ENCODE measurements around the gene ARHGEF16. TPM values are rescaled to one million over a fixed set of nuclear protein-coding genes. Genes with fewer than 3 reads are reported as not detected.

ARHGEF16 gene
- total RNA-seq, 1 donor from 2014 or later = not detected

GRCh38 chr1:3456964-3457909, 2.8 kb downstream of the ARHGEF16 start:
- CTCF ChIA-PET = no interaction called here
- no peak overlapping the region for H3K27ac Mint-ChIP-seq
- intact Hi-C loops (cut with micrococcal nuclease) = no loop called here

GRCh38 chr1:3457910-3458883, 3.7 kb downstream of the ARHGEF16 start:
- H3K36me3 Mint-ChIP-seq (ENCODE audit: low read depth) = no peaks in the 10 kb centered on the region
- no peaks in the 10 kb centered on the region for H3K27me3 Mint-ChIP-seq
- no peak overlapping the region for H3K27ac Mint-ChIP-seq
- CTCF ChIA-PET = no interaction called here
- no peaks in the 10 kb centered on the region for H3K9me3 Mint-ChIP-seq
- no peak overlapping the region for H3K4me3 Mint-ChIP-seq
- DNase-seq (no peak), ATAC-seq (ENCODE audit: low read depth) (no peak)
- intact Hi-C loops (cut with micrococcal nuclease) = no loop called here
- POLR2A ChIA-PET = no interaction called here
- TF ChIP-seq, protein P1, sequence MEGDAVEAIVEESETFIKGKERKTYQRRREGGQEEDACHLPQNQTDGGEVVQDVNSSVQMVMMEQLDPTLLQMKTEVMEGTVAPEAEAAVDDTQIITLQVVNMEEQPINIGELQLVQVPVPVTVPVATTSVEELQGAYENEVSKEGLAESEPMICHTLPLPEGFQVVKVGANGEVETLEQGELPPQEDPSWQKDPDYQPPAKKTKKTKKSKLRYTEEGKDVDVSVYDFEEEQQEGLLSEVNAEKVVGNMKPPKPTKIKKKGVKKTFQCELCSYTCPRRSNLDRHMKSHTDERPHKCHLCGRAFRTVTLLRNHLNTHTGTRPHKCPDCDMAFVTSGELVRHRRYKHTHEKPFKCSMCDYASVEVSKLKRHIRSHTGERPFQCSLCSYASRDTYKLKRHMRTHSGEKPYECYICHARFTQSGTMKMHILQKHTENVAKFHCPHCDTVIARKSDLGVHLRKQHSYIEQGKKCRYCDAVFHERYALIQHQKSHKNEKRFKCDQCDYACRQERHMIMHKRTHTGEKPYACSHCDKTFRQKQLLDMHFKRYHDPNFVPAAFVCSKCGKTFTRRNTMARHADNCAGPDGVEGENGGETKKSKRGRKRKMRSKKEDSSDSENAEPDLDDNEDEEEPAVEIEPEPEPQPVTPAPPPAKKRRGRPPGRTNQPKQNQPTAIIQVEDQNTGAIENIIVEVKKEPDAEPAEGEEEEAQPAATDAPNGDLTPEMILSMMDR (IDR thresholded peaks at IDR 0.05) = no peak
- H3K4me1 Mint-ChIP-seq = peaks cover 1% of the 10 kb centered on the region

More at GRCh38 chr1:3456964-3457909, 2.8 kb downstream of the ARHGEF16 start:
- POLR2A ChIA-PET = no interaction called here
- H3K9me3 Mint-ChIP-seq = no peaks in the 10 kb centered on the region
- no peak for ATAC-seq (ENCODE audit: low read depth)
- TF ChIP-seq, protein P1 (IDR thresholded peaks at IDR 0.05) = no peak
- H3K4me1 Mint-ChIP-seq = peaks cover 2% of the 10 kb centered on the region
- H3K36me3 Mint-ChIP-seq (ENCODE audit: low read depth) = no peaks in the 10 kb centered on the region
- H3K27me3 Mint-ChIP-seq = no peaks in the 10 kb centered on the region
- H3K4me3 Mint-ChIP-seq = no peak overlapping the region
- DNase-seq = no peak

DNA sequence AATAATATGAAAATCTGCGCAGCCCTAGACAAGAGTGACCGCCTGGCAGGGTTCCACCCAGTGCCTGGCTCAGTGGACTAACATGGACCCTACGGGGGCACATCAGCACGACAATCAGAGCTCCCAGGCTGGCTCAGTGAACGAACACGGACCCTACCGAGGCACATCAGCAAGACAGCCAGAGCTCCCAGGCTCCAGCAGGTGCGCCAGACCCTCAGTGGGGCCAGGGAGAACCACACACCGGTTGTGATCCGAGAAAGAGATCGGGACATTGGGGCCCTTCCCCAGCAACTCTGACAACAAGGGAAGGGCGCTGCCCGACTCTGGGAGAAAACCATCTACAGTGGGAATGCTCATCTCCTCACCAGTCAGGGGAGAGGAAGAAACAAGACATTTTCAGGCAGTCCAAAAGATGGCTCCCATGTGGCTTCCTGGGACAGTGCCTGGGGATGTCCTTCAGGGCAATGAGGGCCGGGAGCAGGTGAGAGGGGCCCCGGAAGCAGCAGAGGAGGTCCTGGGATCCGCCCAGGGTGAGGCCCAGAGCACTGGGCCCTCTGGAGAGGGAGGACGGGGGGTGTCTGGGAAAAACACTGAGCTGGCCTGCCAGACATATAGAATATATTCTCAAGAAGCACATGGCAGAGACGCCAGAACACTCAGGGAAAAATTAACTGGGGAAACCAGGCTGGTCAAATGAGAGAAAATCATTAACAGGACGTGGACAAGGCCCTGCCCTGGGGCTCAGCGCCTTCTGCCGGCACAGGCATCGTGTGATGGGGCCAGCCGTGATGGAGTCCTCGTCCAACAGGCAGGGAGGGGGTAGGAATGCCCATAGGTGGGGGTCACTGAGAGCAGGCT, 4.8 kb downstream of the ARHGEF16 start:
- TF ChIP-seq, protein P1 (IDR thresholded peaks at IDR 0.05) = no peak
- no peak overlapping the region for H3K27ac Mint-ChIP-seq
- H3K4me1 Mint-ChIP-seq = no peaks in the 10 kb centered on the region
- ATAC-seq (ENCODE audit: low read depth) = no peak
- POLR2A ChIA-PET = no interaction called here
- intact Hi-C loops (cut with micrococcal nuclease) = no loop called here
- H3K9me3 Mint-ChIP-seq = no peaks in the 10 kb centered on the region
- CTCF ChIA-PET = no interaction called here
- H3K36me3 Mint-ChIP-seq (ENCODE audit: low read depth) = no peaks in the 10 kb centered on the region
- no peak overlapping the region for H3K4me3 Mint-ChIP-seq
- no peak for DNase-seq
- no peaks in the 10 kb centered on the region for H3K27me3 Mint-ChIP-seq

GRCh38 chr1:3459940-3460671, 5.6 kb downstream of the ARHGEF16 start:
- no peak for ATAC-seq (ENCODE audit: low read depth)
- Mint-ChIP-seq H3K27me3 (no peaks in the 10 kb centered on the region), H3K36me3 (ENCODE audit: low read depth) (no peaks in the 10 kb centered on the region), H3K4me1 (no peaks in the 10 kb centered on the region), H3K27ac (no peak overlapping the region), H3K9me3 (no peaks in the 10 kb centered on the region), H3K4me3 (no peak overlapping the region)
- ChIA-PET CTCF (no interaction called here), POLR2A (no interaction called here)
- intact Hi-C loops (cut with micrococcal nuclease) = no loop called here
- TF ChIP-seq, protein P1 (IDR thresholded peaks at IDR 0.05) = no peak
- no peak for DNase-seq

Measured in activated B cell treated with CpG ODN at 0.5 μM for 24 hours (primary cell).